Endothelial cell of umbilical vein (primary cell): Measurements from ENCODE around the gene FBXO38. TPM values are rescaled to one million over a fixed set of nuclear protein-coding genes. Genes with fewer than 3 reads are reported as not detected.

ENCODE experiments used
- BruUV-seq: library from RNA; stranded (reverse); fragments of 400-500 nt; replicated peaks from 2 replicates; lab custom pipeline; 2021; lab: Mats Ljungman, UMichigan
- CTCF ChIA-PET: fragments of 300-600, 350-600 bp; sonication (Branson Sonifier 250); formaldehyde crosslinking; loops from one replicate; lab custom pipeline; 2021; ENCODE audit warnings: antibody characterized with exemption, inconsistent platforms; lab: Charles Lee
- POLR2A ChIA-PET: fragments of 300-600, 350-600 bp; sonication (Branson Sonifier 250); formaldehyde crosslinking; loops from one replicate; lab custom pipeline; 2021; ENCODE audit warnings: antibody characterized with exemption, inconsistent platforms; lab: Charles Lee
- DNase-seq: peaks from one replicate; pipeline ENCODE4 v3.0.0-alpha.2; 2011; ENCODE audit warnings: low read depth, low spot score
- FAIRE-seq: peaks from 2 replicates; lab custom pipeline; 2011; peaks lifted over from hg19 to GRCh38; lab: Jason Lieb, UNC
- H2AFZ ChIP-seq: 2 replicates; pipeline ENCODE4 v1.6.0; 2012; ENCODE audit warnings: low read depth, low read length, control low read depth, inconsistent platforms
- H3K27ac ChIP-seq: 2 replicates; pipeline ENCODE4 v1.5.1; 2011; ENCODE audit warnings: low read depth, mild to moderate bottlenecking, control low read depth, low read length, moderate library complexity; ENCODE audit not compliant: insufficient read depth
- H3K27me3 ChIP-seq, 2 experiments: 2 replicates each; pipeline versions ENCODE4 v1.6.0 to v1.6.1; 2011; ENCODE audit warnings: low read length in 2 of 2, mixed read lengths in 1 of 2; ENCODE audit not compliant: control insufficient read depth in 2 of 2, insufficient read depth in 2 of 2
- H3K36me3 ChIP-seq, 2 experiments: 2 replicates in 1 of 2; 3 replicates in 1 of 2; pipeline ENCODE4 v1.5.1; 2011; ENCODE audit warnings: low read length in 2 of 2, mild to moderate bottlenecking in 1 of 2, moderate library complexity in 1 of 2; ENCODE audit not compliant: control insufficient read depth in 2 of 2, insufficient read depth in 2 of 2; ENCODE audit errors: extremely low read depth in 1 of 2
- H3K4me1 ChIP-seq: 3 replicates; pipeline ENCODE4 v1.5.1; 2011; ENCODE audit warnings: mild to moderate bottlenecking, low read length; ENCODE audit not compliant: control insufficient read depth, insufficient read depth; ENCODE audit errors: extremely low read depth
- H3K4me2 ChIP-seq: 2 replicates; pipeline ENCODE4 v1.6.1; 2011; ENCODE audit warnings: low read length, control low read depth, mixed read lengths; ENCODE audit not compliant: insufficient read depth
- H3K4me3 ChIP-seq, 3 experiments: fragments of 200-600 bp in 1 of 3; sonication (generic), shearing (Covaris generic) in 1 of 3; replicated peaks in 1 of 3; 2 replicates each; pipeline ENCODE4 v1.5.1; 2011 to 2016; ENCODE audit warnings: control low read depth in 3 of 3, low read length in 3 of 3, mild to moderate bottlenecking in 2 of 3, inconsistent platforms in 1 of 3, low read depth in 1 of 3, moderate library complexity in 1 of 3; ENCODE audit not compliant: insufficient read depth in 1 of 3
- H3K79me2 ChIP-seq: 2 replicates; pipeline ENCODE4 v1.6.0; 2012; ENCODE audit warnings: low read length, inconsistent platforms; ENCODE audit not compliant: control insufficient read depth, insufficient read depth
- H3K9ac ChIP-seq: replicated peaks from 2 replicates; pipeline ENCODE3; 2011; ENCODE audit warnings: low read length, control low read depth; ENCODE audit not compliant: insufficient read depth; ENCODE audit errors: extremely low read depth
- H3K9me1 ChIP-seq: replicated peaks from 3 replicates; pipeline ENCODE4 v1.6.0; 2011; ENCODE audit warnings: mild to moderate bottlenecking, low read length; ENCODE audit not compliant: control insufficient read depth, insufficient read depth; ENCODE audit errors: extremely low read depth
- H3K9me3 ChIP-seq: replicated peaks from 2 replicates; pipeline ENCODE4 v1.5.1; 2012; ENCODE audit warnings: low read length, inconsistent platforms; ENCODE audit not compliant: control insufficient read depth, insufficient read depth
- H4K20me1 ChIP-seq: replicated peaks from 2 replicates; pipeline ENCODE3; 2011; ENCODE audit warnings: mild to moderate bottlenecking, low read length; ENCODE audit not compliant: control insufficient read depth, insufficient read depth; ENCODE audit errors: extremely low read depth
- EZH2 ChIP-seq: IDR thresholded peaks from 2 replicates; pipeline ENCODE4 v1.6.1; 2012; ENCODE audit warnings: borderline replicate concordance, low read depth, mild to moderate bottlenecking, moderate library complexity, low read length, inconsistent platforms; ENCODE audit not compliant: severe bottlenecking
- FOS ChIP-seq: IDR thresholded peaks from 2 replicates; pipeline ENCODE4 v1.6.1; 2011; ENCODE audit warnings: mild to moderate bottlenecking, low read length, moderate library complexity, borderline replicate concordance; ENCODE audit not compliant: insufficient read depth
- GATA2 ChIP-seq: IDR thresholded peaks from 2 replicates; pipeline ENCODE4 v1.7.0; 2011; ENCODE audit warnings: low read depth, mild to moderate bottlenecking, moderate library complexity, mixed read lengths, low read length; ENCODE audit not compliant: insufficient read length, insufficient read depth
- JUN ChIP-seq: IDR thresholded peaks from 2 replicates; pipeline ENCODE4 v1.6.1; 2011; ENCODE audit warnings: borderline replicate concordance, low read depth; ENCODE audit not compliant: insufficient read length, insufficient read depth
- MYC ChIP-seq: IDR thresholded peaks from one replicate; pipeline ENCODE4 v1.6.1; 2011; ENCODE audit warnings: mild to moderate bottlenecking, low read depth, low read length
- POLR2A ChIP-seq: IDR thresholded peaks from 2 replicates; pipeline ENCODE4 v1.6.1; 2012; ENCODE audit warnings: low read depth, mild to moderate bottlenecking, control low read depth, low read length
- POLR2AphosphoS5 ChIP-seq: IDR thresholded peaks from 2 replicates; pipeline ENCODE4 v1.6.1; 2012; ENCODE audit warnings: low read depth, mild to moderate bottlenecking, control low read depth, low read length, moderate library complexity; ENCODE audit not compliant: insufficient read depth
- dilution Hi-C: fragments of 300-500 bp; cut with MboI; formaldehyde crosslinking; loops from one replicate; pipeline ENCODE4 v1.15.0; 2019; ENCODE audit warnings: low sequenced_read_pairs; ENCODE audit not compliant: extremely low pct_ligation_motif_present
- intact Hi-C: fragments of 100-400 bp; cut with micrococcal nuclease; formaldehyde crosslinking; loops from one replicate; pipeline ENCODE4 v1.10.0; 2022
- polyA plus RNA-seq, 4 experiments: library from polyadenylated mRNA; depleted of rRNA in 3 of 4; stranded (reverse) in 3 of 4; unstranded in 1 of 4; fragments of >200 nt; gene quantifications; 2 replicates each; pipeline versions ENCODE4 v1.2.1 to v1.2.3, GENCODE V29; 2011 to 2012; ENCODE audit warnings: missing spikeins in 1 of 4
- total RNA-seq: library from RNA; stranded (reverse); gene quantifications from 2 replicates; pipeline ENCODE4 v1.2.3, GENCODE V29; 2021
- TF ChIP-seq, protein P1 (sequence below), 2 donors: IDR thresholded peaks; 1 replicate in 1 of 2; 2 replicates in 1 of 2; pipeline ENCODE4 v1.5.1; 2011; ENCODE audit warnings: low read length in 2 of 2, mild to moderate bottlenecking in 2 of 2, moderate library complexity in 2 of 2, control low read depth in 1 of 2, inconsistent platforms in 1 of 2, low read depth in 1 of 2; ENCODE audit not compliant: insufficient read depth in 1 of 2; ENCODE audit errors: extremely low read depth in 1 of 2
- TF ChIP-seq, protein P2 (sequence below): IDR thresholded peaks from 2 replicates; pipeline ENCODE4 v1.6.1; 2011; ENCODE audit not compliant: insufficient read depth, insufficient read length

The FBXO38 gene
- total and polyA plus RNA-seq, 2 donors (not counting 3 experiments of a cell fraction or from before 2014, with no cell fraction given) = 18.6 to 65.6 TPM

DNA sequence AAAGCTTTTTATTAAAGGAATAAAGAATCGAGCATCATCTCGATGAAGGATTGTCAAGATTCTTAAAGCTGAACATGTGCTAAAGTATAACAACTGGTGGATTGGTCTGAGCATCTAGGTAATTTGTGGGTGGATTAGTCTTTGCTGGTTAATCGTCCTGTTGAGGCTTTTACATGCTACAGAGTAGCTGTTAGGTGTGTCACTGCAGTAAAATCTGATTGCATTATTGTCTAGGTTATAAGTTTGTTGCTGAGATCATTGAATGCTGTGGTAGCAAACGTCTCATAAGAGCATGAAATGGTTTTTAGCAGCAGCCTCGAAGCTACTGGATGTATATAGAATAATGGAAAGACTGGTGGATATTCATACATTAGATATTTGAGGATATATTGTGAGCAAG lies 7.2 kb downstream of the FBXO38 start:
- peaks cover 3% of the 10 kb centered on the region for H4K20me1 ChIP-seq
- H3K27ac ChIP-seq = no peak overlapping the region
- FAIRE-seq = no peak
- H3K4me3 ChIP-seq = no peak overlapping the region
- H3K36me3 ChIP-seq = peaks cover 0 to 2% of the 10 kb centered on the region in 2 experiments
- no peak overlapping the region for H3K4me2 ChIP-seq
- no TSS peak for BruUV-seq
- no peak overlapping the region for H2AFZ ChIP-seq
- no peaks in the 10 kb centered on the region for H3K27me3 ChIP-seq
- intact Hi-C loops = no loop called here
- dilution Hi-C loops = no loop called here
- POLR2A ChIA-PET = no interaction called here
- DNase-seq = no peak
- H3K9me3 ChIP-seq = no peaks in the 10 kb centered on the region
- peaks cover 28% of the 10 kb centered on the region for H3K4me1 ChIP-seq
- H3K9me1 ChIP-seq = no peaks in the 10 kb centered on the region
- no peak overlapping the region for H3K9ac ChIP-seq
- CTCF ChIA-PET = interaction anchor here (1.0 to 1.3 kb wide), 3 partner anchors 8 to 340 kb away, joined by 3 to 6 read pairs (median 3); no protein-coding TSS in a partner anchor
- H3K79me2 ChIP-seq = peaks cover 70% of the 10 kb centered on the region
- TF ChIP-seq FOS = no peak
- no peak for TF ChIP-seq POLR2A
- TF ChIP-seq EZH2 = no peak
- TF ChIP-seq, protein P1, sequence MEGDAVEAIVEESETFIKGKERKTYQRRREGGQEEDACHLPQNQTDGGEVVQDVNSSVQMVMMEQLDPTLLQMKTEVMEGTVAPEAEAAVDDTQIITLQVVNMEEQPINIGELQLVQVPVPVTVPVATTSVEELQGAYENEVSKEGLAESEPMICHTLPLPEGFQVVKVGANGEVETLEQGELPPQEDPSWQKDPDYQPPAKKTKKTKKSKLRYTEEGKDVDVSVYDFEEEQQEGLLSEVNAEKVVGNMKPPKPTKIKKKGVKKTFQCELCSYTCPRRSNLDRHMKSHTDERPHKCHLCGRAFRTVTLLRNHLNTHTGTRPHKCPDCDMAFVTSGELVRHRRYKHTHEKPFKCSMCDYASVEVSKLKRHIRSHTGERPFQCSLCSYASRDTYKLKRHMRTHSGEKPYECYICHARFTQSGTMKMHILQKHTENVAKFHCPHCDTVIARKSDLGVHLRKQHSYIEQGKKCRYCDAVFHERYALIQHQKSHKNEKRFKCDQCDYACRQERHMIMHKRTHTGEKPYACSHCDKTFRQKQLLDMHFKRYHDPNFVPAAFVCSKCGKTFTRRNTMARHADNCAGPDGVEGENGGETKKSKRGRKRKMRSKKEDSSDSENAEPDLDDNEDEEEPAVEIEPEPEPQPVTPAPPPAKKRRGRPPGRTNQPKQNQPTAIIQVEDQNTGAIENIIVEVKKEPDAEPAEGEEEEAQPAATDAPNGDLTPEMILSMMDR (IDR thresholded peaks at IDR 0.05; ENCODE audit: extremely low read depth in 1 of 2, insufficient read depth in 1 of 2, low read depth in 1 of 2, low read length in 2 of 2) = no peak
- TF ChIP-seq MYC = no peak
- no peak for TF ChIP-seq POLR2AphosphoS5
- TF ChIP-seq, protein P2, sequence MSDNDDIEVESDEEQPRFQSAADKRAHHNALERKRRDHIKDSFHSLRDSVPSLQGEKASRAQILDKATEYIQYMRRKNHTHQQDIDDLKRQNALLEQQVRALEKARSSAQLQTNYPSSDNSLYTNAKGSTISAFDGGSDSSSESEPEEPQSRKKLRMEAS = no peak
- TF ChIP-seq GATA2 = no peak
- no peak for TF ChIP-seq JUN
